Neural cell (in vitro differentiated cells): ENCODE data around the gene UTP3. TPM values are rescaled to one million over a fixed set of nuclear protein-coding genes. Genes with fewer than 3 reads are reported as not detected.
"Not testable (repeated sequence)": the region's sequence is repeated elsewhere in the genome, so short reads cannot be mapped to it uniquely, and the experiment has no call there.

Experiments
- H2AFZ ChIP-seq: fragments of 200-600, 300-800 bp; sonication (generic), shearing (Covaris generic); 2 replicates; pipeline ENCODE4 v1.6.0; 2014; ENCODE audit warnings: low read depth, mild to moderate bottlenecking, antibody characterized with exemption, low read length, moderate library complexity
- H3F3A ChIP-seq: fragments of 200-600 bp; shearing (Covaris generic); 2 replicates; pipeline ENCODE4 v1.6.1; 2016; ENCODE audit warnings: mild to moderate bottlenecking, moderate library complexity, mixed read lengths, antibody characterized with exemption, low read length; ENCODE audit not compliant: insufficient read depth, poor library complexity, severe bottlenecking
- H3K27ac ChIP-seq: fragments of 200-600, 300-800 bp; sonication (generic), shearing (Covaris generic); 2 replicates; pipeline ENCODE4 v1.5.1; 2014; ENCODE audit warnings: mild to moderate bottlenecking, low read length, moderate library complexity
- H3K27me3 ChIP-seq: fragments of 300-800, 200-600 bp; sonication (generic), shearing (Covaris generic); 2 replicates; pipeline ENCODE4 v1.6.0; 2014; ENCODE audit warnings: mild to moderate bottlenecking, low read depth, low read length, moderate library complexity; ENCODE audit not compliant: insufficient read depth
- H3K36me3 ChIP-seq: fragments of 300-800, 200-600 bp; sonication (generic), shearing (Covaris generic); 2 replicates; pipeline ENCODE4 v1.5.1; 2014; ENCODE audit warnings: mild to moderate bottlenecking, antibody characterized with exemption, low read length, moderate library complexity; ENCODE audit not compliant: insufficient read depth
- H3K4me2 ChIP-seq: fragments of 300-800, 200-600 bp; sonication (generic), shearing (Covaris generic); 2 replicates; pipeline ENCODE4 v1.6.0; 2014; ENCODE audit warnings: mild to moderate bottlenecking, low read length
- H3K4me3 ChIP-seq: fragments of 300-800, 200-600 bp; sonication (generic), shearing (Covaris generic); 2 replicates; pipeline ENCODE4 v1.5.1; 2014; ENCODE audit warnings: mild to moderate bottlenecking, low read length, moderate library complexity
- H3K79me2 ChIP-seq: fragments of 200-600 bp; shearing (Covaris generic); replicated peaks from 2 replicates; pipeline ENCODE4 v1.6.0; 2014; ENCODE audit warnings: mild to moderate bottlenecking, low read length, moderate library complexity; ENCODE audit not compliant: insufficient read depth
- H3K9ac ChIP-seq: fragments of 300-800, 200-600 bp; sonication (generic), shearing (Covaris generic); 2 replicates; pipeline ENCODE4 v1.6.1; 2016; ENCODE audit warnings: mild to moderate bottlenecking, low read length, mixed read lengths
- H3K9me2 ChIP-seq: fragments of 200-600 bp; shearing (Covaris generic); 2 replicates; pipeline ENCODE4 v1.6.1; 2016; ENCODE audit warnings: mild to moderate bottlenecking, low read length, mixed read lengths; ENCODE audit not compliant: insufficient read depth
- H3K9me3 ChIP-seq: fragments of 200-600, 300-800 bp; sonication (generic), shearing (Covaris generic); 2 replicates; pipeline ENCODE4 v1.6.1; 2016; ENCODE audit warnings: mild to moderate bottlenecking, mixed run types, low read length, moderate library complexity, mixed read lengths
- H4K20me1 ChIP-seq: fragments of 200-600 bp; shearing (Covaris generic); 2 replicates; pipeline ENCODE4 v1.6.1; 2016; ENCODE audit warnings: mild to moderate bottlenecking, mixed run types; ENCODE audit not compliant: insufficient read depth
- CTCF ChIP-seq: fragments of 450-650 bp; IDR thresholded peaks from 2 replicates; pipeline ENCODE4 v1.5.1; 2014; ENCODE audit warnings: antibody characterized with exemption, mild to moderate bottlenecking, moderate library complexity; ENCODE audit not compliant: poor library complexity, severe bottlenecking
- EP300 ChIP-seq: fragments of 450-650 bp; conservative IDR thresholded peaks from 2 replicates; pipeline ENCODE4 v1.6.1; 2014; ENCODE audit warnings: antibody characterized with exemption, mild to moderate bottlenecking, moderate library complexity; ENCODE audit not compliant: poor library complexity, severe bottlenecking
- EZH2 ChIP-seq: fragments of 200-600, 300-800 bp; shearing (Covaris generic), sonication (generic); IDR thresholded peaks from 2 replicates; pipeline ENCODE4 v1.6.1; 2014; ENCODE audit warnings: antibody characterized with exemption, low read length, borderline replicate concordance, mild to moderate bottlenecking; ENCODE audit not compliant: insufficient read depth, poor library complexity, severe bottlenecking
- MXI1 ChIP-seq: fragments of 450-650 bp; conservative IDR thresholded peaks from 2 replicates; pipeline ENCODE4 v1.6.1; 2014; ENCODE audit warnings: antibody characterized with exemption, mild to moderate bottlenecking; ENCODE audit not compliant: poor library complexity, severe bottlenecking
- POLR2AphosphoS5 ChIP-seq: IDR thresholded peaks from 2 replicates; pipeline ENCODE4 v1.6.1; 2012
- RAD21 ChIP-seq: fragments of 450-650 bp; conservative IDR thresholded peaks from 2 replicates; pipeline ENCODE4 v1.6.1; 2014; ENCODE audit warnings: antibody characterized with exemption, mild to moderate bottlenecking, moderate library complexity
- REST ChIP-seq: IDR thresholded peaks from 2 replicates; pipeline ENCODE4 v1.6.1; 2012; ENCODE audit warnings: borderline replicate concordance
- SMC3 ChIP-seq: fragments of 450-650 bp; conservative IDR thresholded peaks from 2 replicates; pipeline ENCODE4 v1.6.1; 2014; ENCODE audit warnings: antibody characterized with exemption, mild to moderate bottlenecking, moderate library complexity; ENCODE audit not compliant: poor library complexity
- TAF1 ChIP-seq: IDR thresholded peaks from 2 replicates; pipeline ENCODE4 v1.6.1; 2012; ENCODE audit warnings: low read depth
- polyA plus RNA-seq: library from polyadenylated mRNA; depleted of rRNA; stranded (reverse); fragments of >200 nt; gene quantifications from 2 replicates; pipeline ENCODE4 v1.2.3, GENCODE V29; 2014

Gene UTP3
- polyA plus RNA-seq, 1 donor from 2014 or later = 11.3 TPM

GRCh38 chr4:70650741-70651140, 37.6 kb upstream of the UTP3 start:
- H4K20me1 ChIP-seq, H3K9me3 ChIP-seq, H3K27me3 ChIP-seq, H3K79me2 ChIP-seq, H3K4me2 ChIP-seq, H3K36me3 ChIP-seq, H3K9me2 ChIP-seq, H3K27ac ChIP-seq, H3K9ac ChIP-seq, H3F3A ChIP-seq, H2AFZ ChIP-seq, H3K4me3 ChIP-seq: not testable (repeated sequence)

GRCh38 chr4:70651864-70652506, 36.3 kb upstream of the UTP3 start:
- H3K9ac ChIP-seq = no peak overlapping the region
- no peaks in the 10 kb centered on the region for H3K9me3 ChIP-seq
- TF ChIP-seq EP300 (no peak), SMC3 (peak; percentile 80), MXI1 (no peak), TAF1 (no peak), RAD21 (peak; percentile 79), REST (no peak), CTCF (peak; percentile 78), EZH2 (no peak), POLR2AphosphoS5 (no peak)
- no peaks in the 10 kb centered on the region for H3K27me3 ChIP-seq
- no peaks in the 10 kb centered on the region for H3K36me3 ChIP-seq
- H4K20me1 ChIP-seq = no peaks in the 10 kb centered on the region
- H3K4me3 ChIP-seq = no peak overlapping the region
- no peaks in the 10 kb centered on the region for H3K79me2 ChIP-seq
- H3K9me2 ChIP-seq = no peaks in the 10 kb centered on the region
- no peaks in the 10 kb centered on the region for H3F3A ChIP-seq
- no peak overlapping the region for H3K4me2 ChIP-seq
- no peak overlapping the region for H3K27ac ChIP-seq
- H2AFZ ChIP-seq = no peak overlapping the region

- no peak overlapping the region for H2AFZ ChIP-seq
- TF ChIP-seq POLR2AphosphoS5 (no peak), EZH2 (no peak), CTCF (no peak), REST (no peak), EP300 (no peak), MXI1 (no peak), TAF1 (no peak), SMC3 (no peak), RAD21 (no peak)
Observed at GRCh38 chr4:70654605-70655011, 33.7 kb upstream of the UTP3 start.

More at GRCh38 chr4:70654605-70655011, 33.7 kb upstream of the UTP3 start:
- no peaks in the 10 kb centered on the region for H3K9me3 ChIP-seq
- H4K20me1 ChIP-seq = no peaks in the 10 kb centered on the region
- no peak overlapping the region for H3K4me2 ChIP-seq
- H3K27ac ChIP-seq = no peak overlapping the region
- no peaks in the 10 kb centered on the region for H3K79me2 ChIP-seq
- H3K4me3 ChIP-seq = no peak overlapping the region
- H3K27me3 ChIP-seq = no peaks in the 10 kb centered on the region
- H3F3A ChIP-seq = no peaks in the 10 kb centered on the region
- H3K9ac ChIP-seq = no peak overlapping the region
- H3K9me2 ChIP-seq = no peaks in the 10 kb centered on the region
- H3K36me3 ChIP-seq = no peaks in the 10 kb centered on the region
